Natural killer cell (primary cell): Measurements from ENCODE around the gene SRSF6. TPM values are rescaled to one million over a fixed set of nuclear protein-coding genes. Genes with fewer than 3 reads are reported as not detected.

Experiments used
- ATAC-seq, 3 donors: fragments of 150-1000 bp in 2 of 3; fragments of 200-7000 bp in 1 of 3; cut with Tn5 transposase; 1 replicate in 1 of 3; 2 replicates in 2 of 3; pipeline ENCODE4 v1.10.0; 2021; ENCODE audit warnings: mild to moderate bottlenecking in 2 of 3, moderate library complexity in 2 of 3
- DNase-seq, 2 donors: peaks; one replicate each; pipeline versions ENCODE4 v3.0.0 to v3.0.0-alpha.2; 2013 to 2021; ENCODE audit warnings: mixed read lengths in 1 of 2
- H3K27ac ChIP-seq: one replicate; pipeline ENCODE4 v1.5.1; 2013; ENCODE audit warnings: mild to moderate bottlenecking, low read length
- H3K27me3 ChIP-seq: one replicate; pipeline ENCODE4 v1.6.1; 2013; ENCODE audit warnings: low read length; ENCODE audit not compliant: control insufficient read depth, insufficient read depth
- H3K36me3 ChIP-seq: one replicate; pipeline ENCODE4 v1.6.1; 2013; ENCODE audit warnings: low read length; ENCODE audit not compliant: control insufficient read depth, insufficient read depth
- H3K4me1 ChIP-seq: one replicate; pipeline ENCODE4 v1.6.1; 2013; ENCODE audit warnings: low read length; ENCODE audit not compliant: control insufficient read depth, insufficient read depth
- H3K4me3 ChIP-seq: one replicate; pipeline ENCODE4 v1.5.1; 2013; ENCODE audit warnings: low read length
- H3K9me3 ChIP-seq: one replicate; pipeline ENCODE4 v1.6.1; 2013; ENCODE audit warnings: low read length; ENCODE audit not compliant: control insufficient read depth, insufficient read depth
- H3K27ac Mint-ChIP-seq, 2 donors: one replicate each; pipeline ENCODE4 v1.8.0; 2022; ENCODE audit warnings: mild to moderate bottlenecking in 2 of 2, mixed read lengths in 2 of 2, moderate library complexity in 1 of 2
- H3K27me3 Mint-ChIP-seq, 2 donors: one replicate each; pipeline ENCODE4 v1.8.0; 2022; ENCODE audit warnings: low read depth in 2 of 2, mixed read lengths in 2 of 2
- H3K36me3 Mint-ChIP-seq: one replicate; pipeline ENCODE4 v1.8.0; 2022; ENCODE audit warnings: mixed read lengths
- H3K4me1 Mint-ChIP-seq, 2 donors: one replicate each; pipeline ENCODE4 v1.8.0; 2022; ENCODE audit warnings: mixed read lengths in 2 of 2
- H3K4me3 Mint-ChIP-seq: one replicate; pipeline ENCODE4 v1.8.0; 2022; ENCODE audit warnings: mild to moderate bottlenecking, moderate library complexity, mixed read lengths
- H3K9me3 Mint-ChIP-seq, 2 donors: one replicate each; pipeline ENCODE4 v1.8.0; 2022; ENCODE audit warnings: mixed read lengths in 2 of 2
- CTCF ChIP-seq: fragments of 200-600 bp; IDR thresholded peaks from one replicate; pipeline ENCODE4 v1.8.0; 2022; ENCODE audit warnings: antibody characterized with exemption
- WGBS: methylation state at CpG from one replicate; pipeline ENCODE4 v1.1.7; 2013; ENCODE audit warnings: missing lambda C conversion rate; ENCODE audit not compliant: insufficient coverage; 5-methylcytosine and 5-hydroxymethylcytosine counted together
- intact Hi-C: fragments of 100-400 bp; cut with micrococcal nuclease; formaldehyde crosslinking; loops from one replicate; pipeline ENCODE4 v1.14.2; 2022
- total RNA-seq, 4 donors: library from RNA; stranded (reverse); fragments of 120-200 nt in 1 of 4; gene quantifications; one replicate each; pipeline versions ENCODE4 v1.2.3 to v1.2.4, GENCODE V29; 2013 to 2022

Gene SRSF6
- total RNA-seq, 3 donors from 2014 or later (not counting 1 experiment from before 2014, with no cell fraction given) = 184 to 252 (median 229) TPM

- WGBS = 10% methylated on average over 14 of the region's 22 CpGs
These were observed 50.4 kb downstream of the SRSF6 start for GRCh38 chr20:43508106-43508505.

GRCh38 chr20:43508604-43509040 is 50.9 kb downstream of the SRSF6 start:
- WGBS = 90% methylated on average over 11 of the region's 11 CpGs
- H3K4me3 ChIP-seq = no peak overlapping the region
- Mint-ChIP-seq H3K27me3 (peaks cover 37 to 39% of the 10 kb centered on the region in 2 donors), H3K9me3 (no peaks in the 10 kb centered on the region), H3K4me1 (peaks cover 0 to 10% of the 10 kb centered on the region in 2 donors), H3K27ac (no peak overlapping the region), H3K36me3 (no peaks in the 10 kb centered on the region), H3K4me3 (peak overlapping the region; percentile 84)
- H3K36me3 ChIP-seq = no peaks in the 10 kb centered on the region
- H3K27ac ChIP-seq = no peak overlapping the region
- DNase-seq (no peak), ATAC-seq (no peak)
- no peaks in the 10 kb centered on the region for H3K9me3 ChIP-seq
- H3K4me1 ChIP-seq = peaks cover 16% of the 10 kb centered on the region
- no peak for TF ChIP-seq CTCF
- intact Hi-C loops = no loop called here
- peaks cover 12% of the 10 kb centered on the region for H3K27me3 ChIP-seq

More at GRCh38 chr20:43508106-43508505, 50.4 kb downstream of the SRSF6 start:
- no peak for DNase-seq
- Histone ChIP-seq H3K4me1 (peaks cover 11% of the 10 kb centered on the region), H3K4me3 (peak overlapping the region; percentile 26), H3K36me3 (no peaks in the 10 kb centered on the region), H3K27me3 (peaks cover 12% of the 10 kb centered on the region), H3K27ac (no peak overlapping the region), H3K9me3 (no peaks in the 10 kb centered on the region)
- no peak for ATAC-seq
- Mint-ChIP-seq H3K9me3 (no peaks in the 10 kb centered on the region), H3K36me3 (no peaks in the 10 kb centered on the region), H3K27ac (no peak overlapping the region), H3K4me3 (peak overlapping the region; percentile 84), H3K27me3 (peaks cover 40 to 43% of the 10 kb centered on the region in 2 donors), H3K4me1 (peaks cover 0 to 6% of the 10 kb centered on the region in 2 donors)
- intact Hi-C loops = no loop called here
- TF ChIP-seq CTCF = no peak

- ATAC-seq (no peak), DNase-seq (no peak)
- peaks cover 17% of the 10 kb centered on the region in 2 donors for H3K27me3 Mint-ChIP-seq
- intact Hi-C loops = no loop called here
- no peak overlapping the region for H3K27ac Mint-ChIP-seq
- Histone ChIP-seq H3K4me1 (peaks cover 25% of the 10 kb centered on the region), H3K9me3 (no peaks in the 10 kb centered on the region), H3K27me3 (peaks cover 10% of the 10 kb centered on the region), H3K4me3 (no peak overlapping the region), H3K27ac (no peak overlapping the region), H3K36me3 (no peaks in the 10 kb centered on the region)
- H3K36me3 Mint-ChIP-seq = no peaks in the 10 kb centered on the region
- H3K4me3 Mint-ChIP-seq = peak overlapping the region; percentile 1
- H3K4me1 Mint-ChIP-seq = peaks cover 6 to 31% of the 10 kb centered on the region in 2 donors
- TF ChIP-seq CTCF = no peak
- H3K9me3 Mint-ChIP-seq = no peaks in the 10 kb centered on the region
- WGBS = 84% methylated on average over 1 of the region's 1 CpG
These were observed 54.2 kb downstream of the SRSF6 start for GRCh38 chr20:43511879-43512278.

- H3K4me3 ChIP-seq = peak overlapping the region; percentile 57
- Mint-ChIP-seq H3K4me1 (peaks cover 6 to 26% of the 10 kb centered on the region in 2 donors), H3K36me3 (no peaks in the 10 kb centered on the region), H3K4me3 (peak overlapping the region; percentile 98), H3K27ac (peak overlapping the region; percentile 87 to 89), H3K9me3 (no peaks in the 10 kb centered on the region), H3K27me3 (peaks cover 9 to 11% of the 10 kb centered on the region in 2 donors)
- DNase-seq (no peak), ATAC-seq (no peak)
- H3K27ac ChIP-seq = no peak overlapping the region
- H3K4me1 ChIP-seq = peaks cover 15% of the 10 kb centered on the region
- no peaks in the 10 kb centered on the region for H3K9me3 ChIP-seq
- intact Hi-C loops = no loop called here
- no peak for TF ChIP-seq CTCF
- WGBS = 65% methylated on average over 10 of the region's 10 CpGs
- H3K27me3 ChIP-seq = peaks cover 1% of the 10 kb centered on the region
- H3K36me3 ChIP-seq = no peaks in the 10 kb centered on the region
These were observed 55.8 kb downstream of the SRSF6 start for GRCh38 chr20:43513372-43513930.
